Sigmoid colon (tissue), 4 donors: Measurements from ENCODE around the gene OR4D10.

Experiments
- POLR2AphosphoS5 ChIP-seq, 4 donors: sonication (generic); formaldehyde crosslinking; IDR thresholded peaks; one replicate each; pipeline ENCODE4 v1.6.1; 2017; ENCODE audit warnings: antibody characterized with exemption in 4 of 4
- TF ChIP-seq, protein P1 (sequence below), 4 experiments: fragments of 450-650 bp in 3 of 4; fragments of 200-600 bp in 1 of 4; IDR thresholded peaks; one replicate each; pipeline ENCODE4 v1.5.1; 2016 to 2019; ENCODE audit warnings: antibody characterized with exemption in 4 of 4, mild to moderate bottlenecking in 3 of 4, moderate library complexity in 2 of 4

DNA sequence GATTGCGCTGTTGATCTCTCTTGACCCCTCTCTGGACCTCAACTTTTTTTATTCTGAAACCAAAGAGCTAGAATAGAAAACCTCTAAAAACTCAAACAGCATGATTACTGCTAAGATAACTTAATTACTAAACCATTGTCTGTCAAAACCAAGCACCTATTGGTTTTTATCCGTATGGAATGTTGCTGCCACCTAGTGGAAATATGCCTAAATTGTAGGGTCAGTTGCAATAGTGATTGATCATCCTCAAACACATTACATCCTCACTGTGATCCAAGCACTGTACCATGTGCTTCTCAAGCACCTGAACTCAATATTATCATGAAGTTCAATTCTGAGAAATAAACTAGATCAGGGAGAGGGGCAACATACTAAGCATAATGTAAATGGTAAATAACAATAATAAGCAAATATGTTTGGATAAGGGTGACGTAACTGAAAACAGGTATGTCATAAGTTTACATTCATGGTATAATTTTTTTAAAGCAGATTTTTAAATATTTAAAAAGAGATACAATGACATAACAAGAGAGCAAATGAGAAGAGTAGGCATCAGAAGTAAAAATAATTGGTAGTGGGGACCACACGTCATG lies 43.1 kb upstream of the OR4D10 start:
- TF ChIP-seq, protein P1, sequence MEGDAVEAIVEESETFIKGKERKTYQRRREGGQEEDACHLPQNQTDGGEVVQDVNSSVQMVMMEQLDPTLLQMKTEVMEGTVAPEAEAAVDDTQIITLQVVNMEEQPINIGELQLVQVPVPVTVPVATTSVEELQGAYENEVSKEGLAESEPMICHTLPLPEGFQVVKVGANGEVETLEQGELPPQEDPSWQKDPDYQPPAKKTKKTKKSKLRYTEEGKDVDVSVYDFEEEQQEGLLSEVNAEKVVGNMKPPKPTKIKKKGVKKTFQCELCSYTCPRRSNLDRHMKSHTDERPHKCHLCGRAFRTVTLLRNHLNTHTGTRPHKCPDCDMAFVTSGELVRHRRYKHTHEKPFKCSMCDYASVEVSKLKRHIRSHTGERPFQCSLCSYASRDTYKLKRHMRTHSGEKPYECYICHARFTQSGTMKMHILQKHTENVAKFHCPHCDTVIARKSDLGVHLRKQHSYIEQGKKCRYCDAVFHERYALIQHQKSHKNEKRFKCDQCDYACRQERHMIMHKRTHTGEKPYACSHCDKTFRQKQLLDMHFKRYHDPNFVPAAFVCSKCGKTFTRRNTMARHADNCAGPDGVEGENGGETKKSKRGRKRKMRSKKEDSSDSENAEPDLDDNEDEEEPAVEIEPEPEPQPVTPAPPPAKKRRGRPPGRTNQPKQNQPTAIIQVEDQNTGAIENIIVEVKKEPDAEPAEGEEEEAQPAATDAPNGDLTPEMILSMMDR (IDR thresholded peaks at IDR 0.05), result peak in 3 of 4 experiments; percentile 16 to 37 (median 30)
- TF ChIP-seq POLR2AphosphoS5 (IDR thresholded peaks at IDR 0.05), result no peak
